MCF 10A (cell line): ENCODE measurements around the gene CCT6B. TPM values are rescaled to one million over a fixed set of nuclear protein-coding genes. Genes with fewer than 3 reads are reported as not detected.

Experiments
- BruUV-seq: library from RNA; stranded (reverse); fragments of 400-500 nt; replicated peaks from 2 replicates; lab custom pipeline; 2021; lab: Mats Ljungman, UMichigan
- CTCF ChIA-PET: fragments of 300-600 bp; sonication (Branson Sonifier 250); formaldehyde crosslinking; extraction: SDS; loops from one replicate; lab custom pipeline; 2021; ENCODE audit warnings: antibody characterized with exemption, inconsistent platforms; lab: Yijun Ruan, JAX
- POLR2A ChIA-PET: fragments of 300-600, 350-650 bp; sonication (Branson Sonifier 250); formaldehyde crosslinking; extraction: SDS; loops from one replicate; lab custom pipeline; 2020; ENCODE audit warnings: antibody characterized with exemption, inconsistent platforms; lab: Yijun Ruan, JAX
- DNase-seq: peaks from one replicate; pipeline ENCODE4 v3.0.0-alpha.2; 2018; ENCODE audit not compliant: unreplicated experiment
- H3K27ac Mint-ChIP-seq: one replicate; pipeline ENCODE4 v1.8.0; 2022; ENCODE audit warnings: mild to moderate bottlenecking, low read depth, mixed read lengths; ENCODE audit not compliant: unreplicated experiment
- H3K27me3 Mint-ChIP-seq: one replicate; pipeline ENCODE4 v1.8.0; 2022; ENCODE audit warnings: mixed read lengths; ENCODE audit not compliant: insufficient read depth, unreplicated experiment
- H3K36me3 Mint-ChIP-seq: one replicate; pipeline ENCODE4 v1.8.0; 2022; ENCODE audit warnings: mild to moderate bottlenecking, moderate library complexity, mixed read lengths; ENCODE audit not compliant: insufficient read depth, unreplicated experiment
- H3K4me1 Mint-ChIP-seq: one replicate; pipeline ENCODE4 v1.8.0; 2022; ENCODE audit warnings: mixed read lengths; ENCODE audit not compliant: insufficient read depth, unreplicated experiment
- H3K4me3 Mint-ChIP-seq: one replicate; pipeline ENCODE4 v1.8.0; 2022; ENCODE audit warnings: mild to moderate bottlenecking, moderate library complexity, mixed read lengths; ENCODE audit not compliant: unreplicated experiment
- H3K9me3 Mint-ChIP-seq: one replicate; pipeline ENCODE4 v1.8.0; 2022; ENCODE audit warnings: mixed read lengths; ENCODE audit not compliant: unreplicated experiment
- intact Hi-C: fragments of 100-400 bp; cut with micrococcal nuclease; formaldehyde crosslinking; loops from 2 replicates; pipeline ENCODE4 v1.14.1; 2022
- total RNA-seq: library from RNA; stranded (reverse); gene quantifications from 2 replicates; pipeline ENCODE4 v1.2.3, GENCODE V29; 2022
- TF ChIP-seq, protein P1 (sequence below): fragments of 200-600 bp; IDR thresholded peaks from one replicate; pipeline ENCODE4 v1.8.0; 2022; ENCODE audit warnings: antibody characterized with exemption, mild to moderate bottlenecking; ENCODE audit not compliant: unreplicated experiment

The CCT6B gene
- total RNA-seq, 1 experiment from 2014 or later, result 5.7 TPM

GRCh38 chr17:34990921-34991365 lies 29.7 kb upstream of the CCT6B start:
- intact Hi-C loops, result loop anchor here (10.0 kb wide), 1 partner anchor 544 kb away; the partner anchor contains the start of gene SLFN12L
- CTCF ChIA-PET, result interaction anchor here (0.7 to 3.8 kb wide), 5 partner anchors 10 to 254 kb away, joined by 3 to 38 read pairs (median 3); partner anchors contain the start of genes LIG3 and RAD51D
- no TSS peak for BruUV-seq
- Mint-ChIP-seq H3K9me3 (no peaks in the 10 kb centered on the region), H3K4me1 (no peaks in the 10 kb centered on the region), H3K27ac (no peak overlapping the region), H3K27me3 (no peaks in the 10 kb centered on the region), H3K36me3 (peaks cover 61% of the 10 kb centered on the region), H3K4me3 (no peak overlapping the region)
- TF ChIP-seq, protein P1, sequence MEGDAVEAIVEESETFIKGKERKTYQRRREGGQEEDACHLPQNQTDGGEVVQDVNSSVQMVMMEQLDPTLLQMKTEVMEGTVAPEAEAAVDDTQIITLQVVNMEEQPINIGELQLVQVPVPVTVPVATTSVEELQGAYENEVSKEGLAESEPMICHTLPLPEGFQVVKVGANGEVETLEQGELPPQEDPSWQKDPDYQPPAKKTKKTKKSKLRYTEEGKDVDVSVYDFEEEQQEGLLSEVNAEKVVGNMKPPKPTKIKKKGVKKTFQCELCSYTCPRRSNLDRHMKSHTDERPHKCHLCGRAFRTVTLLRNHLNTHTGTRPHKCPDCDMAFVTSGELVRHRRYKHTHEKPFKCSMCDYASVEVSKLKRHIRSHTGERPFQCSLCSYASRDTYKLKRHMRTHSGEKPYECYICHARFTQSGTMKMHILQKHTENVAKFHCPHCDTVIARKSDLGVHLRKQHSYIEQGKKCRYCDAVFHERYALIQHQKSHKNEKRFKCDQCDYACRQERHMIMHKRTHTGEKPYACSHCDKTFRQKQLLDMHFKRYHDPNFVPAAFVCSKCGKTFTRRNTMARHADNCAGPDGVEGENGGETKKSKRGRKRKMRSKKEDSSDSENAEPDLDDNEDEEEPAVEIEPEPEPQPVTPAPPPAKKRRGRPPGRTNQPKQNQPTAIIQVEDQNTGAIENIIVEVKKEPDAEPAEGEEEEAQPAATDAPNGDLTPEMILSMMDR, result no peak
- DNase-seq, result no peak
- POLR2A ChIA-PET, result interaction anchor here (1.0 to 1.6 kb wide), 3 partner anchors 10 to 98 kb away, joined by 3 to 7 read pairs (median 3); no protein-coding TSS in a partner anchor

GRCh38 chr17:34989473-34989872 lies 28.2 kb upstream of the CCT6B start:
- H3K4me1 Mint-ChIP-seq, result no peaks in the 10 kb centered on the region
- peaks cover 65% of the 10 kb centered on the region for H3K36me3 Mint-ChIP-seq
- no peak overlapping the region for H3K4me3 Mint-ChIP-seq
- no peaks in the 10 kb centered on the region for H3K9me3 Mint-ChIP-seq
- H3K27me3 Mint-ChIP-seq, result no peaks in the 10 kb centered on the region
- TF ChIP-seq, protein P1, result no peak
- ChIA-PET CTCF (interaction anchor here (0.6 to 1.7 kb wide), 2 partner anchors 8 to 238 kb away, joined by 3 to 8 read pairs; partner anchors contain the start of gene LIG3), POLR2A (no interaction called here)
- no TSS peak for BruUV-seq
- DNase-seq, result no peak
- intact Hi-C loops, result no loop called here
- H3K27ac Mint-ChIP-seq, result no peak overlapping the region

DNA sequence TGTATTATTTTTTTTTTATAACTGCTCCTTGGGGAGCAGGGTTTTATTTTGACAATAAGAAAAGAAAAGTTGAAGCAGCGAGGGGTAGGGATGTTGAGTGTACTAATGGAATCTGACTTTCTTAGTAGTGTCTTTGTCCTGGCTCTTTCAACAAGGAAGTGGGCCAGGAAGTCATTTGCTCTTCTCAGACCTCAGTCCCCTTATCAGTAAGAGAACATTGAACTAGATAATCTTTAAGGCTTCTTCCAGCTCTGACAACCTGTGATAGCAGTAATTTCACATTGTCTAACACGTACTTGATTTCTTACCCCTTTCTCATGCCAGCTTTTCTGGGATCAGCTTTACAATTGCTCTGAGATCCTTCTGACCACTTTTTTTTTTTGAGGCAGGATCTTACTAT lies 27.4 kb upstream of the CCT6B start:
- Mint-ChIP-seq H3K9me3 (no peaks in the 10 kb centered on the region), H3K36me3 (peaks cover 67% of the 10 kb centered on the region), H3K27me3 (no peaks in the 10 kb centered on the region), H3K27ac (no peak overlapping the region), H3K4me1 (no peaks in the 10 kb centered on the region), H3K4me3 (no peak overlapping the region)
- BruUV-seq, result no TSS peak
- CTCF ChIA-PET, result interaction anchor here (0.6 kb wide), 3 partner anchors 22 to 719 kb away, joined by 3 to 4 read pairs (median 3); partner anchors contain the start of gene CCL7
- intact Hi-C loops, result no loop called here
- TF ChIP-seq, protein P1, result no peak
- POLR2A ChIA-PET, result no interaction called here
- DNase-seq, result no peak

- Mint-ChIP-seq H3K36me3 (peaks cover 69% of the 10 kb centered on the region), H3K4me1 (peaks cover 10% of the 10 kb centered on the region), H3K27me3 (no peaks in the 10 kb centered on the region), H3K27ac (no peak overlapping the region), H3K4me3 (no peak overlapping the region), H3K9me3 (no peaks in the 10 kb centered on the region)
- intact Hi-C loops, result no loop called here
- ChIA-PET POLR2A (interaction anchor here (0.5 kb wide), 2 partner anchors 96 to 127 kb away, joined by 3 read pairs; no protein-coding TSS in a partner anchor), CTCF (interaction anchor here (1.4 kb wide), 1 partner anchor 10 kb away, joined by 6 read pairs; no protein-coding TSS in a partner anchor)
- TF ChIP-seq, protein P1, result no peak
- BruUV-seq, result no TSS peak
- no peak for DNase-seq
Observed at GRCh38 chr17:34987232-34987631, 26.0 kb upstream of the CCT6B start.
